Astrocyte of the cerebellum (primary cell): ENCODE measurements around the gene HPSE2.

ENCODE experiments used
- DNase-seq: peaks from one replicate; pipeline ENCODE4 v3.0.0-alpha.2; 2011; ENCODE audit warnings: low read depth
- H3K4me3 ChIP-seq: 2 replicates; pipeline ENCODE4 v1.5.1; 2011; ENCODE audit warnings: mild to moderate bottlenecking, low read depth, low read length, moderate library complexity
- in situ Hi-C: cut with HindIII; loops from 2 replicates; pipeline ENCODE4 v1.10.0; 2017; ENCODE audit warnings: low sequenced_read_pairs
- TF ChIP-seq, protein P1 (sequence below): IDR thresholded peaks from 2 replicates; pipeline ENCODE4 v1.5.1; 2012; ENCODE audit warnings: low read length, low read depth, moderate library complexity, mild to moderate bottlenecking; ENCODE audit errors: missing control alignments

HPSE2 gene

DNA sequence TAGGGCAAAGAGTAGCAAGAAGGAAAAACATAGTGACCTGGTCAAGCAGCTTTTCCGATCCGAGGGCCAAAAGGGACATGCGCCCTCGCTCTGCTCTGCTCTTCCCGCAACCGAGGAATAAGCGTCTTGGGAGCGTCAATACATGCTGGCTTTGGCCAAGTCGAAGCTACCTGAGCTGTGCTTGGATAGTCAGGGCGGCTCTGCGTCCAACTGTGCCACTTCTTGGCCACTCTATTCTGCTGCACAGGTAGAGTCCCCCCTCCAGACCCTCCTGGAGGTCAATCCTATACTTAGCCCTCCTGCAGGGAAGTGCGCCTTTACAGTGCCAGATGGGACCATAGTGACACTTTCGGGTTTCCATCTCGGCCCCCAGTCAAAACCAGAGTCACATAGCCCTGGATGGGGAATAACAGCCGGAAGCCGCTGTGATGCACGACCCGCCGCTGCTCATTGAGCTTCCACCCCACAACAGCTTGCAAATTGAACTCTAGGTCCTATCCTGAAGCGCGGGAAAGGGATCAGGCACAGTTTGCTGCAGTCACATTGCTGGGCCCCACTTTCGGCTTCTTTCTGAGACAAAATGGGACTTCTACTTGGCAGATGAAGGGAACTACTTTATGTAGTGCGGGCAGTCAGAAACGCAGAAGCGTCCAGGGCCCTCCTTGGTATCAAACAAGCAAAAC lies 1.1 kb upstream of the HPSE2 start:
- TF ChIP-seq, protein P1, sequence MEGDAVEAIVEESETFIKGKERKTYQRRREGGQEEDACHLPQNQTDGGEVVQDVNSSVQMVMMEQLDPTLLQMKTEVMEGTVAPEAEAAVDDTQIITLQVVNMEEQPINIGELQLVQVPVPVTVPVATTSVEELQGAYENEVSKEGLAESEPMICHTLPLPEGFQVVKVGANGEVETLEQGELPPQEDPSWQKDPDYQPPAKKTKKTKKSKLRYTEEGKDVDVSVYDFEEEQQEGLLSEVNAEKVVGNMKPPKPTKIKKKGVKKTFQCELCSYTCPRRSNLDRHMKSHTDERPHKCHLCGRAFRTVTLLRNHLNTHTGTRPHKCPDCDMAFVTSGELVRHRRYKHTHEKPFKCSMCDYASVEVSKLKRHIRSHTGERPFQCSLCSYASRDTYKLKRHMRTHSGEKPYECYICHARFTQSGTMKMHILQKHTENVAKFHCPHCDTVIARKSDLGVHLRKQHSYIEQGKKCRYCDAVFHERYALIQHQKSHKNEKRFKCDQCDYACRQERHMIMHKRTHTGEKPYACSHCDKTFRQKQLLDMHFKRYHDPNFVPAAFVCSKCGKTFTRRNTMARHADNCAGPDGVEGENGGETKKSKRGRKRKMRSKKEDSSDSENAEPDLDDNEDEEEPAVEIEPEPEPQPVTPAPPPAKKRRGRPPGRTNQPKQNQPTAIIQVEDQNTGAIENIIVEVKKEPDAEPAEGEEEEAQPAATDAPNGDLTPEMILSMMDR: no peak
- no peak overlapping the region for H3K4me3 ChIP-seq
- DNase-seq: no peak
- in situ Hi-C loops: loop anchor here (25.0 kb wide), 1 partner anchor 774 kb away; no protein-coding TSS in a partner anchor

DNA sequence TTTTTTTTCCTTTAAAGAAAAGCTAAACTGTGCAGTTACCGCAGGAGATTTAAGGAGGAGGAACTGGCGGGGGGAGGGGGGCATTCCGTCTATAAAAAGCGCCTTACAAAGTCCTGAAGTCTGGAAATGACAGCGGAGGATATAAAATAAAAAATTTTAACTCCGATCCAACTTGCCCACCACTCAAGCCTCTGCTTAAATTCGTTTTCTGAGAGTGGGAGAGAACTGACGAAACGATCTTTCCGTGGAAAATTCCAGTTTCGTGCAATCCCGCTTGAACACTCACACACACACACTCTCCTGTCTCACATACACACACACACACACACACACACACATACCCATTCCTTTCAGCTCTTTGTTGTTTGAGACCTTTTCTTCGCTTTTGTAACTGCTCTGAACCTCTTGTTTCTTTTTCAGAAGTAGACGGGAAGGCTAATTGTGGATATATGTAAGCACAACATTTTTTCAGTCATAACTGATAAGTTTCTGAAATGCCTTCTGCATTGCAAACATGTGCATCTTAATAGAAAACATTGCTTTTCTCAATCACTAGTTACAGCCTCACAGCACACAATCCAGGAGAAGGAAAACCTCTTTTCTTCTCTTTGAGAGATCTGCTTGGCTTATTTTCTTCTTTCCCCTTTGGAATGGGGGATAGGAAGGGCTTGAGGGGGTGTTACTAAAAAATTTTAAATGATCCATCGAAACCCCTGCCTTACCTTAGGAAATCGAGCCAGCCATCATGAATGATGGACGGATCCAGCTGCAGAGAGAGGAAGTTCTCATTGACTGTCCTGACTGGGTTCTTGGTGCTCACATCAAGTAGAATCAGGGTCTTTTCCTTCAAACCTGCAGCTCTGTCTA lies 628 bp downstream of the HPSE2 start:
- H3K4me3 ChIP-seq: no peak overlapping the region
- DNase-seq: no peak
- TF ChIP-seq, protein P1: no peak
- in situ Hi-C loops: loop anchor here (25.0 kb wide), 1 partner anchor 773 kb away; no protein-coding TSS in a partner anchor

DNA sequence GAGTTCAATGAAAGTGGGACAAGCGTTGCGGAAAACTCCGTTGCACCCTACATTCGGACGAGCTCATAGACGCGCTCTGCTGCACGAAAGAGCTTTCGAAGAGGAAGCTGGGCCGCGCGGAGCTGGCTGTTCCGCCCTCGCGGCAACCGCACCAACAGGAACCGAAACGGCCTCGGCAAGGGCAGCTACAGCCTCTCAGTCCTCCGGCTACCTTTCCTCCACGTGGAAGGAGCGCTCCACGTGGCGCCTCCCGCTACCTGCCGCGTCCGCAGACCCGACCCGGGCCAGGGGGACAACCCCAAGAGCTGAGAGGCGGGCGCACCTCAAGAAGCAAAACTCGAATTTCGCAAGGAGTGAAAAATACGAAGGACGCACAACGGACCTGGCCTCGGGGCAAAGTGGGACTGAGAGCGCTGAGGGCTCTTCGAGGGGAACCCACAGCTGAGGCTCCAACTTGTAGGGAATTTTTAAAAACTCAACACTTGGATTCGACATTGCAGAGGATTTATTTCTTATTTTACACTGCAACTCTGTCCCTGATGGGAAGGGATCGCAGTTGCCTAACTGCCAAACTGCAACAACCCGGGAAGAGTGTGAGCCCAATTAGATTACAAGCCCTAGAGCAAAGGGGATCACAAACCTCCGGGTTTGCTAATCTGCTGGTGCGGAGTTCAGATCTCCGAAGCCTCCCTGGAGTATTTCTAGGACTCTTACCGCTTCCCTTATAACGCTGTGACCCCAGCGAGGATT lies 1.4 kb downstream of the HPSE2 start:
- peak; percentile 15 for DNase-seq
- TF ChIP-seq, protein P1: no peak
- in situ Hi-C loops: loop anchor here (25.0 kb wide), 1 partner anchor 772 kb away; no protein-coding TSS in a partner anchor
- H3K4me3 ChIP-seq: peak overlapping the region; percentile 32

DNA sequence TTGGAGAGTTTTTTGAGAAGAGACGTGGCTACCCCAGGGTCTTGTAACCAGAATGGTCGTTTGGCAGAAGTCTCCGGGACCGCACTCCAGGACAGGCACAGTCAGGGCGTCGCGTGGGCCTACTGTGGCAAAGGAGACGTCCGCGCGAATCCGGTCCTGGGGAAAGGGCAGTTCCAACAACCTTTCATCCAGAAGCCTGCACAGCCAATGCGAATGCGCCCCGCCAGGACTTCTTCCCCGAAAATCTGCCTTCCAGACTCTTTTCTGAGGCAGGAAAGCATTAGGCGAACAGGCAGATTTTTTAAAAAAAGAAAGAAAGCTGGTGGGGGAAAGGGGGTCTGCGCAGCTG lies 2.0 kb downstream of the HPSE2 start:
- in situ Hi-C loops: loop anchor here (25.0 kb wide), 1 partner anchor 771 kb away; no protein-coding TSS in a partner anchor
- DNase-seq: no peak
- peak overlapping the region; percentile 32 for H3K4me3 ChIP-seq
- TF ChIP-seq, protein P1: no peak

DNA sequence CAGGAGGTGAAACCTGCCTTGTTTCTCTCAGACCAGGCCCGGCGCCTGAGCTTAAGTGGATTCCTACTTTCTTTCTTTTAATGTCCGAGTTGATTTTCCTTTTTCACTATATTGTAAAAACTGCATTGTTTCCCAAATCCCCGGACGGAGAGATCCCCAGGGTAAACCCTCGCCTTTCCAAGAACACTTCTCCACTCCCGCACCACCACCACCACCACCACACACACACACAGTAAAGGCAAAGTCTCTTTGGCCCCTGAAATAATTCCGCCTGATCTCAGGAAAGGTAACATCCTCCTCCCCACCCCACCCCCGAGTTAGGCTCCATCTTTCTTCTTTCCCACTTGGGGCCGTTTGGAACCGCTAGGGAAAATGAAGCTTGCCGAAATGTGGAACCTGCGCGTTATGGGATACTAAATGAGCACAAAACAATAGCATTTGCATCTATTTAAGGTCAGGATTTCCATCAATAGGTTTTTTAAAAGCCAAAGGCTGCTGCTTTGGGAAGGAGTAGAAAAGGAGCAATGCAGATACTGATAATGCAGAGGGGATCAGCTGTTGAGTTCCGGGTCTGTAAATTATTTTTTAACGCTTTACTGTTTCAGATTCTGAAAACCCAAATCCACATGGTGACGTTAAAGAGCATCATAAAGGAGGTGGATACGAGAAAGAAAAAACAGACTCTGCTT lies 2.5 kb downstream of the HPSE2 start:
- no peak overlapping the region for H3K4me3 ChIP-seq
- TF ChIP-seq, protein P1: no peak
- DNase-seq: no peak
- in situ Hi-C loops: loop anchor here (25.0 kb wide), 1 partner anchor 771 kb away; no protein-coding TSS in a partner anchor
